HG03045 (cell line): ENCODE data around the gene ASCC1.

Experiments used
- ATAC-seq: cut with Tn5 transposase; IDR thresholded peaks from one replicate; pipeline ENCODE4 v1.9.1; 2021; ENCODE audit warnings: mild to moderate bottlenecking, moderate library complexity; ENCODE audit not compliant: unreplicated experiment

ASCC1 gene

GRCh38 chr10:72053690-72054089 is 162.4 kb downstream of the ASCC1 start:
- ATAC-seq, result no peak

GRCh38 chr10:72050873-72051272 is 165.2 kb downstream of the ASCC1 start:
- ATAC-seq, result no peak

- no peak for ATAC-seq
Measured at GRCh38 chr10:72049969-72050781, 165.9 kb downstream of the ASCC1 start.

GRCh38 chr10:72049472-72049871 is 166.6 kb downstream of the ASCC1 start:
- no peak for ATAC-seq

- no peak for ATAC-seq
Measured at GRCh38 chr10:72048450-72049124, 167.5 kb downstream of the ASCC1 start.
